PC-3 (cell line): Measurements from ENCODE around the gene SFI1. TPM values are rescaled to one million over a fixed set of nuclear protein-coding genes. Genes with fewer than 3 reads are reported as not detected.

ENCODE experiments used
- ATAC-seq: fragments of 200-7000 bp; cut with Tn5 transposase; 2 replicates; pipeline ENCODE4 v1.9.1; 2020; ENCODE audit warnings: mild to moderate bottlenecking, moderate library complexity
- BruUV-seq: library from RNA; stranded (reverse); fragments of 400-500 nt; replicated peaks from 2 replicates; lab custom pipeline; 2021; lab: Mats Ljungman, UMichigan
- CTCF ChIA-PET: fragments of 300-600 bp; sonication (Branson Sonifier 250); formaldehyde crosslinking; loops from one replicate; lab custom pipeline; 2022; ENCODE audit warnings: antibody characterized with exemption; lab: Charles Lee
- POLR2A ChIA-PET: fragments of 300-600 bp; sonication (Branson Sonifier 250); formaldehyde crosslinking; loops from one replicate; lab custom pipeline; 2022; ENCODE audit warnings: antibody characterized with exemption; ENCODE audit not compliant: unreplicated experiment; lab: Charles Lee
- DNase-seq: peaks from one replicate; pipeline ENCODE4 v3.0.0-alpha.2; 2015
- H2AFZ ChIP-seq: fragments of 300-600 bp; sonication (generic); 2 replicates; pipeline ENCODE4 v1.6.0; 2016; ENCODE audit warnings: antibody characterized with exemption, low read length
- H3F3A ChIP-seq: fragments of 300-600 bp; sonication (generic); one replicate; pipeline ENCODE4 v1.6.0; 2017; ENCODE audit warnings: antibody characterized with exemption, low read length, control low read depth, mild to moderate bottlenecking; ENCODE audit not compliant: unreplicated experiment
- H3K27ac ChIP-seq: fragments of 300-600 bp; sonication (generic); 2 replicates; pipeline ENCODE4 v1.5.1; 2016; ENCODE audit warnings: mild to moderate bottlenecking, low read length
- H3K27me3 ChIP-seq: fragments of 300-600 bp; sonication (generic); 2 replicates; pipeline ENCODE4 v1.6.1; 2016; ENCODE audit warnings: low read length, mixed read lengths
- H3K36me3 ChIP-seq: fragments of 300-600 bp; sonication (generic); 2 replicates; pipeline ENCODE4 v1.6.1; 2016; ENCODE audit warnings: low read depth, mixed run types, low read length, mixed read lengths
- H3K4me1 ChIP-seq: fragments of 300-600 bp; sonication (generic); 2 replicates; pipeline ENCODE4 v1.5.1; 2016; ENCODE audit warnings: low read length; ENCODE audit not compliant: insufficient read depth
- H3K4me2 ChIP-seq: fragments of 300-600 bp; sonication (generic); 2 replicates; pipeline ENCODE4 v1.6.0; 2016; ENCODE audit warnings: low read length
- H3K4me3 ChIP-seq: fragments of 300-600 bp; sonication (generic); 2 replicates; pipeline ENCODE4 v1.5.1; 2016; ENCODE audit warnings: mild to moderate bottlenecking, low read length, mixed read lengths
- H3K79me2 ChIP-seq: fragments of 300-600 bp; sonication (generic); 2 replicates; pipeline ENCODE4 v1.6.1; 2017; ENCODE audit warnings: low read length, mixed read lengths
- H3K9ac ChIP-seq: fragments of 300-600 bp; sonication (generic); 2 replicates; pipeline ENCODE4 v1.6.0; 2016; ENCODE audit warnings: mild to moderate bottlenecking, low read length
- H3K9me2 ChIP-seq: fragments of 300-600 bp; sonication (generic); replicated peaks from 2 replicates; pipeline ENCODE4 v1.6.1; 2016; ENCODE audit warnings: mixed run types, low read length, mixed read lengths
- H3K9me3 ChIP-seq: fragments of 300-600 bp; sonication (generic); 2 replicates; pipeline ENCODE4 v1.6.1; 2016; ENCODE audit warnings: low read length, mixed read lengths
- H4K20me1 ChIP-seq: fragments of 300-600 bp; sonication (generic); 2 replicates; pipeline ENCODE4 v1.6.1; 2016; ENCODE audit warnings: low read length, mixed read lengths
- CTCF ChIP-seq: fragments of 300-600 bp; sonication (generic); conservative IDR thresholded peaks from 2 replicates; pipeline ENCODE4 v1.5.1; 2017; ENCODE audit warnings: antibody characterized with exemption, low read depth, mild to moderate bottlenecking, low read length
- EZH2 ChIP-seq: fragments of 300-600 bp; sonication (generic); IDR thresholded peaks from one replicate; pipeline ENCODE4 v1.6.1; 2017; ENCODE audit warnings: antibody characterized with exemption, mild to moderate bottlenecking, low read length; ENCODE audit not compliant: unreplicated experiment
- EZH2phosphoT487 ChIP-seq: fragments of 300-600 bp; sonication (generic); IDR thresholded peaks from 2 replicates; pipeline ENCODE4 v1.6.1; 2018; ENCODE audit warnings: mild to moderate bottlenecking, antibody characterized with exemption, low read length, borderline replicate concordance
- intact Hi-C: fragments of 100-400 bp; cut with micrococcal nuclease; formaldehyde crosslinking; loops from 2 replicates; pipeline ENCODE4 v1.9.0; 2023
- total RNA-seq: library from RNA; depleted of rRNA; stranded (reverse); fragments of >200 nt; gene quantifications from 2 replicates; pipeline ENCODE4 v1.2.3, GENCODE V29; 2014

SFI1 gene
- total RNA-seq, 1 experiment from 2014 or later, result 22.5 TPM

DNA sequence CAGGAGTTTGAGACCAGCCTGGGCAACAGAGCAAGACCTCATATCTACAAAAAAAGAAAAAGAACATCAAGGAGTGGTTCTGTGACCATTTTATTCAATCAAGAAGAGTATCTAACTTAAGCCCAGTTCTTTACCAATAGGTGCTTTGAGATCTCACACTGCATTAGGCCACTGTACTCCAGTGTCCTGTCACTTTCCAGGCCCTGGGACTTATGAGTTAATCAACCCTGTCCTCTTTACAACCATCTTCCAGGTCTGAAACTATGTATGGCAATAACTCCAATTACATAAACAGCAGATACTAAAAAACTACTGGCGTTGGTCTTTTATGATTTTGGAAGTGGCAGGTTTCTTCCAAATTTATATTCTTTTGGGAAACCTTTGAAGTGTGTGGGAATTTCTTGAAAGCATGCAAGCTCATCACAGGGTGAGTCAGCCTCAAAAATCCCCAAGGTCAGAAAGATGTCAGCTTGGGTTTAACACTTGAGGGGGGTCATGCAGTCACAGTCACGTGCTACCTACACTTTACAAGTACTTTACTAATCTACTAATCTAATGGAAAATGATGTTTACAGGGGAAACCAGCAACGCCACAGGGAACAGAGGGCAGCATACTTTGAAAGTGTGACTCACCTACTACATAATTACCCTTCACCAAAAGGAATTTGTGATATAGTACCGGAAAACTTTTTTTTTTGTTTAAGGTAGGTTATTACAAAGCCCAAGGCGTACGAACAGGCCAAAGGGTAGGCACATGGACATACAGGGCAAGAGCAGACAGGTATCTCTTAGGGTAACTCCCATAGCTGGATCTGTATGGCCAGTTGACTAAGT lies 150.1 kb downstream of the SFI1 start:
- H3K9ac ChIP-seq, result peak overlapping the region; percentile 29
- H2AFZ ChIP-seq, result no peak overlapping the region
- H4K20me1 ChIP-seq, result no peaks in the 10 kb centered on the region
- TF ChIP-seq CTCF, result no peak
- no peak for TF ChIP-seq EZH2
- no peak for TF ChIP-seq EZH2phosphoT487
- ChIA-PET POLR2A (no interaction called here), CTCF (interaction anchor here (0.7 kb wide), 1 partner anchor 16 kb away, joined by 3 read pairs; the partner anchor contains the start of gene PISD)
- intact Hi-C loops, result no loop called here
- no peaks in the 10 kb centered on the region for H3K9me2 ChIP-seq
- TSS peak; percentile 25 for BruUV-seq
- H3K27me3 ChIP-seq, result no peaks in the 10 kb centered on the region
- H3K4me2 ChIP-seq, result peak overlapping the region; percentile 16
- peaks cover 20% of the 10 kb centered on the region for H3K4me1 ChIP-seq
- peak; percentile 72 for DNase-seq
- H3K36me3 ChIP-seq, result peaks cover 8% of the 10 kb centered on the region
- peak overlapping the region; percentile 81 for H3K27ac ChIP-seq
- ATAC-seq, result peak; percentile 90
- H3F3A ChIP-seq, result peaks cover 6% of the 10 kb centered on the region
- peaks cover 54% of the 10 kb centered on the region for H3K79me2 ChIP-seq
- no peak overlapping the region for H3K4me3 ChIP-seq
- no peaks in the 10 kb centered on the region for H3K9me3 ChIP-seq

- DNase-seq, result no peak
- no peaks in the 10 kb centered on the region for H3K27me3 ChIP-seq
- H3K4me2 ChIP-seq, result peak overlapping the region; percentile 16; the same call in 1 of the 2 replicates
- peaks cover 57% of the 10 kb centered on the region for H3K79me2 ChIP-seq
- no peaks in the 10 kb centered on the region for H3K9me3 ChIP-seq
- POLR2A ChIA-PET, result no interaction called here
- CTCF ChIA-PET, result interaction anchor here (0.6 kb wide), 1 partner anchor 19 kb away, joined by 6 read pairs; no protein-coding TSS in a partner anchor
- peaks cover 20% of the 10 kb centered on the region for H3K4me1 ChIP-seq
- peaks cover 8% of the 10 kb centered on the region for H3K36me3 ChIP-seq
- no peaks in the 10 kb centered on the region for H4K20me1 ChIP-seq
- no peak for ATAC-seq
- peaks cover 6% of the 10 kb centered on the region for H3F3A ChIP-seq
- no TSS peak for BruUV-seq
- H3K27ac ChIP-seq, result peak overlapping the region; percentile 81
- no peak overlapping the region for H3K4me3 ChIP-seq
- no peaks in the 10 kb centered on the region for H3K9me2 ChIP-seq
- intact Hi-C loops, result no loop called here
- H2AFZ ChIP-seq, result no peak overlapping the region
- TF ChIP-seq EZH2, result no peak
- no peak for TF ChIP-seq CTCF
- no peak for TF ChIP-seq EZH2phosphoT487
- H3K9ac ChIP-seq, result no peak overlapping the region
Measured at GRCh38 chr22:31647066-31647465, 150.7 kb downstream of the SFI1 start.
